ENCODE measurements around the gene PAK4.
A peak's percentile ranks its signal among the peaks of the same experiment; 100 is the strongest.

PAK4 gene

DNA sequence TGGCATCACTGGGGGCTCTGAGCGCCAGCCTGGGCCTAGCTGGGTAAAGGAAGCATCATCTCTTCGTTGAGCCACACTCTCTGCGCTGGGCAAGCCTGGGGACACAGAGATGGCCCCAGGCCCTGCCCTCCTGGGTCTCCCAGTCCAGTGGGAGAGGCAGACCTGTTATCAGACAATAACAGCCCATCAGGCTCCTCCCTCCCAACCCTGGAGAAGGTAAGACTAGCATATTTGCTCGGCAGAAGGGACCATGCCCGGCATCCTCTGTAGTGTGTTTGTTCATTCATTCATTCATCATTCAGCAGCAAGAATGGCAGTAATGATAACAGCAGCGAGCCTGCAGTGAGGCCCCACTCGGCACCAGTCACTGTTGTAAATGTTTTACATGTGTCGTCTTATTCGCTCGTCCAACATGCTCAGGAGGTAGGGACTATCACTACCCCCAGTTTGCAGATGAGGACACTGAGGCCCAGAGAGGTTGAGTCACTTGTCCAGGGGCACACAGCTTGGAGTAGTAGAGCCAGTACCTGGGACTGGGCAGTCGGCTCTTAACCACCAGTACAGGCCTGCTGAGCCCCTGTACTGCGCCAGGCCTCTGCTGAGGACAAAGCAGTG lies 33.2 kb downstream of the PAK4 start:
- no peak for DNase-seq (ENCODE audit: low read depth, low spot score)
- no peak overlapping the region for H3K27ac ChIP-seq

DNA sequence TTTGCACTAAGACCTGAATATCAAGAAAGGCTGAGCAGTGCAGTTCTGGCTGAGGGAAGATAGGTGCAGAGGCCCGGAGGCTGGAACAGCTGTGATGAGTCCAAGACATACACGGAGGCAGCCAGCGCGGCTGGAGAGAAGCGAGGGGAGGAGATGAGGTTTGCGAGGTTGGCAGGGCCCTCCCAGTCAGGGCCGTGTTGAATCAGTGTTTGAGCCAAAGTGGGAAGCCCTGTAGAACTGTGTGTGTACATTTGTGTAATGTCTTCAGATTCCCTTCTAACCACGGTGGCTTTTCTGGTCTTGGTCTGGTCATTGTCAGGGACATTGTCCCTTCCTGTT lies 34.9 kb downstream of the PAK4 start:
- DNase-seq (ENCODE audit: low read depth, low spot score) = peak; percentile 18
- H3K27ac ChIP-seq = peak overlapping the region; percentile 72

DNA sequence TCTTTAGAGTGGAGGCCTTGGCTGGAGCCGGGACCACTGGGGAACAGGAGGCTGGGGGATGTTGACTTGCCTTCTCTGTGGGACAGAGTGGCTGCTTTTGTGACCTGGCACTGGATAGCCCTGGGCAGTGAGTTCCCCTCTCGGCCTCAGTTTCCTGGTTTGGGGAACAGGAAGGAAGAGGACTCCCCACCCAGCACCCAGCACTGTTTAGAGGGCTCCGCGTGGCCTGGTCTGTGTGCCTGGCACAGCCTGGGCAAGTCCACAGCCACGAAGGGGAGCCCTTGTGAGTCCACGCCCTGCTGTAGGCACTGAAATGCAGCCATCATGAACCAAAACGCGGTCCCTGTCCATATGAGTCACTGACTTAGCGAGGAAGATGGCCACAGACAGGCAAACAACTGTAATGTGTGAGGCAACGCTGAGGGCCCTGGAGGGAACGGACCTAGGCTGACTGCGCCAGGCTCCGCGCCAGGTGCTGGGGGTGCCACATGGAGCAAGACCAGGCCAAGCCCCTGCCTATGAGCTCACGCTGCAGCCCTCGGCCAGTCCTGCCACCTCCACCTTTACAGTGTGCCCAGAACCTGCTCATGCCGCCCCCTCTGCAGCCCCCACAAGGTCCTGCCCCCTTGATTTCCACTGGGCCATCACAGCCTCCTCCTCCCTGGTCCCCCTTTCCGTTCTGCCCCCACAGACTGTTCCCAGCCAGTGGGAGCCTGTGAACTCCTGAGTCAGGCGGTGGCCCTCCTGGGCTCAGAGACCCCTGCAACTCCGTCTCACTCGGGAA lies 35.5 kb downstream of the PAK4 start:
- peak; percentile 36 for DNase-seq (ENCODE audit: low read depth, low spot score)
- peak overlapping the region; percentile 72 for H3K27ac ChIP-seq

- DNase-seq (ENCODE audit: low read depth, low spot score) = no peak
- no peak overlapping the region for H3K27ac ChIP-seq
Measured at GRCh38 chr19:39162441-39163043, 37.0 kb downstream of the PAK4 start.

- H3K27ac ChIP-seq = no peak overlapping the region
- no peak for DNase-seq (ENCODE audit: low read depth, low spot score)
Measured at GRCh38 chr19:39163621-39164020, 38.0 kb downstream of the PAK4 start.

- no peak overlapping the region for H3K27ac ChIP-seq
Measured at GRCh38 chr19:39164289-39164688, 38.7 kb downstream of the PAK4 start.

DNA sequence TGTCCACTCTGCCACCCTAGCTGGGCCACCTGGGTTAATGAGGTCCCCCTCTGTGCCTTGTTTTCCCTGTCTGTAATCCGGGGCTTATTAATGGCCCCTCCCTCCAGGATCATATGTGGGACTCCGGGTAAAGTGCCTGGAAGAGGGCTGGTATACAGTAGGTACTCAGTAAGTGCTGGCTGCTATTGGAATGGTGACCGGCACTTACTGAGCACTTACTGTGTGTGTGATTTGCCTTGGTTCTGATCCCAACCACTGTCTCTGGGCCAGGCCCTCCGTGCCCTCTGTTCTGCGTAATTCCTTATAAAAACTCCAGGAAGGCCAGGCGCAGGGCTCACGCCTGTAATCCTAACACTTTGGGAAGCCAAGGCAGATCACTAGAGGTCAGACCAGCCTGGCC lies 40.3 kb downstream of the PAK4 start:
- DNase-seq (ENCODE audit: low read depth, low spot score) = no peak
- H3K27ac ChIP-seq = no peak overlapping the region

More at GRCh38 chr19:39164289-39164688, 38.7 kb downstream of the PAK4 start:
- DNase-seq (ENCODE audit: low read depth, low spot score) = no peak

GRCh38 chr19:39166571-39167391 lies 41.2 kb downstream of the PAK4 start:
- no peak for DNase-seq (ENCODE audit: low read depth, low spot score)
- peak overlapping the region; percentile 31 for H3K27ac ChIP-seq

DNA sequence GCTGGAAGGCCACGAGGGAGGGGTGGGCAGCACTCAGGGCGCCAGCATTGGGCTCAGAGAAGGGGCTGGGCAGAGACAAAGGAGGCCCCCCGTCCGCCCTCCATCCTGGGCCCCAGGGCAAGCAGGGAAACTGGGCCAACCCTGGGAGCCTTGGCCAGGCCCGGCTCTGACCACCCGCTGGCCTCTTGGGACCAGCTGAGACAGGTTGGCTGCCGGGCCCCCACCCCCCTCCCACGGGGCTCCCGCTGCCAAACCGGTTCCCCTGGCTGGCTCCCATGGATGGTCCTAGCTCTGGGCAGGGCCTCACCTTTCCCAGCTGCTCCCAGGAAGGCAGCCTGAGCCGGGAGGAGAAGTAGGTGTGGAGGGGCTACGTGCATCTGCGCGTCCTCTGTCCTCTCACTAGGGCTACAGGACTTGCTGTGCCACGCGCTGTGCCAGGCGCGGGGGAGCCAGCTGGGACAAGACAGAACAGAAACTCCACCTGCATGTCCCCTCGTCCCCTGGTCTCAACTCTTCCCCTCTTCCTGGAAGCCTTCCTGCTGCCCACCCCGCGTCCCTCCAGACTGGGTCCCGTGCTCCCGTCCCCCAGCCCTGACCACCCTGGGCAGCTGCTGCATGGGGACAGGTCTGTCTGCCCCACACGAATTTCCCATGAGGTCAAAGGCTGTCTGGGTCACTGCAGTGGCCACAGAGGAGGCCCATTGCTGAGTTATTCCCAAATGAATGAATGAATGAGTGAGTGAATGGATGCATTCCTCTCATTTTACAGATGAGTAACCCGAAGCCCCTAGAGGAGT lies 42.1 kb downstream of the PAK4 start:
- H3K27ac ChIP-seq = peak overlapping the region; percentile 31
- no peak for DNase-seq (ENCODE audit: low read depth, low spot score)

- no peak for DNase-seq (ENCODE audit: low read depth, low spot score)
- no peak overlapping the region for H3K27ac ChIP-seq
Measured at GRCh38 chr19:39168258-39169142, 42.9 kb downstream of the PAK4 start.

DNA sequence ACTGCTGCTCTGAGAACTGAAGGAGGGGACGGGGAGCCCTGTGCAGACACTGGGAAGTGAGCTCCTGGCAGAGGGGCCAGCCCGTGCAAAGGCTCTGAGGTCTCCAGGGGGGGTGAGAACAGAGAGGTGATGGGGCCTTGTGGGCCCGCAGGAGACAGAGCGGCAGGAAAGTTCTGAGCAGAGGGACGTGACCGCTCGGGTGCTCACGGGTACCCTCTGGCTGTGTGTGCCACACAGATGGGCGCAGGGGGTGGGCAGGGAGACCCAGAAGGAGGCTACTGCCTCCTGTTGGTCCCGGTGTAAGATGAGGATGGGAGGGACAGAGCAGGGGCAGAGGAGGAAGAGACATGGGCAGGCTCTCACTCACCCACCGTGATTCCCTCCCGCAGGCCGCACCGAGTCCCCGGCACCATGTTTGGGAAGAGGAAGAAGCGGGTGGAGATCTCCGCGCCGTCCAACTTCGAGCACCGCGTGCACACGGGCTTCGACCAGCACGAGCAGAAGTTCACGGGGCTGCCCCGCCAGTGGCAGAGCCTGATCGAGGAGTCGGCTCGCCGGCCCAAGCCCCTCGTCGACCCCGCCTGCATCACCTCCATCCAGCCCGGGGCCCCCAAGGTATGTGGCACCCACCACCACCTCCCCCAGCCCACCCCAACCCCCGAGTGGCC lies 43.7 kb downstream of the PAK4 start:
- no peak overlapping the region for H3K27ac ChIP-seq

GRCh38 chr19:39170386-39171231 lies 45.0 kb downstream of the PAK4 start:
- H3K27ac ChIP-seq = no peak overlapping the region
- no peak for DNase-seq (ENCODE audit: low read depth, low spot score)

More for the DNA sequence above, 43.7 kb downstream of the PAK4 start:
- DNase-seq (ENCODE audit: low read depth, low spot score) = no peak

DNA sequence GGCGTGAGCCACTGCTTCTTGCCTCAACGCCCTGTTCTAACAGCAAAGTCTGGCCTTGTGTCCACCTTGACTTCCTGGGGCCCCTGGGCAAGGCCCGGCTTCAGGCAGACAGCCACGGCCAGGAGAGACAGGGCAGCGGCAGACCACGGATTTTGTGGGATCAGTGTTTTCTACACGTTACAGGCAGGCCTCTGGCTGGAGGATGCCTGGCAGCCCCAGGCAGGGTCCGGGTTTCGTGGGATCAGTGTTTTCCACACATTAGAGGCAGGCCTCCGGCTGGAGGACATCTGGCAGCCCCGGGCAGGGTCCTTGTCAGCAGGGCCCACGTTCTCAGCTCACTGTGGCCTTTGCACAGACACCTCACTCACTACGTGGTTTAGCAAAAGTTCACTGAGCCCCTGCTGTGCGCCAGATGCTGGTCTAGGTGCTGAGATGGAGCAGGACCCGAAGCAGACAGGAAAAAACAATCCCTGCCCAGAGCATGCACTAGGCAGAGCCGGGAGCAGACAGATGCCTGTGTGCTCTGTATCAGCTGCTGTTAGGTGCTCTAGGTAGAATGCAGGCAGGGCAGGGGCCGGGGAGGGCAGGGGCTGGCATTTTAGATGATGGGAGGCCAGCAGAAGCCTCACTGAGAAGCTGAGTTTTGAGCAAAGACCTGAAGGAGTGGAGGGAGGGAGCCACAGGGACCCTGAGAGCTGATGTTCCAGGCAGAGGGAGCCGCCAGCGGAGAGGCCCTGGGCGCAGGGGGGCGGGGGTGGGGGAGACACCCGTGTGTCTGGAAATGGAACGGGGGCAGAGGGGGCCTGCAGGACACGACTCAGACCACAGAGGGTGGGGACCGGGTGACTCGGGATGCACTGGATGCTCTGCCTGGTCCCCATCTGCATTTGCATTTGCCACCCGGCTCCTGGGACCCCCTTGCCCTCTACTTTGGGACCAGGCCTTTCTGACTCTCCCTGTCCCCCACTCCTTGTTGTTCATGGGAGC lies 46.2 kb downstream of the PAK4 start:
- no peak for DNase-seq (ENCODE audit: low read depth, low spot score)
- H3K27ac ChIP-seq = no peak overlapping the region

DNA sequence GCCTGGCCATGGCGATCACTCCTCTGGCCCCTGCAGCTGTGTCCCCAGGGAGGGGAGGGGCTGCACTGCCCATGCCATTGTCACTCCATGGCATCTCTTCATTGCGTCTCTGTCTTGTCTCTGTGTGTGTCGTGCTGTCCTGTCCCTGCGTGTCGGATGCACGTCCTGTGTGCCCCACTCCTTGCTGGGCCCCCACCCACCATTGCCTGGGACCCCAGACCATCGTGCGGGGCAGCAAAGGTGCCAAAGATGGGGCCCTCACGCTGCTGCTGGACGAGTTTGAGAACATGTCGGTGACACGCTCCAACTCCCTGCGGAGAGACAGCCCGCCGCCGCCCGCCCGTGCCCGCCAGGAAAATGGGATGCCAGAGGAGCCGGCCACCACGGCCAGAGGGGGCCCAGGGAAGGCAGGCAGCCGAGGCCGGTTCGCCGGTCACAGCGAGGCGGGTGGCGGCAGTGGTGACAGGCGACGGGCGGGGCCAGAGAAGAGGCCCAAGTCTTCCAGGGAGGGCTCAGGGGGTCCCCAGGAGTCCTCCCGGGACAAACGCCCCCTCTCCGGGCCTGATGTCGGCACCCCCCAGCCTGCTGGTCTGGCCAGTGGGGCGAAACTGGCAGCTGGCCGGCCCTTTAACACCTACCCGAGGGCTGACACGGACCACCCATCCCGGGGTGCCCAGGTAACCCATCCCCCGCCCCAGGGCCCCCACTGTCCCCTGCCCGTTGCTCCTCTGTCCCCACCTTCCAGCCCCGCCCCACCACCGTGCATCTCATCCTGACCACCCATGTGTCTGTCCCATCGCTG lies 47.3 kb downstream of the PAK4 start:
- no peak overlapping the region for H3K27ac ChIP-seq
- DNase-seq (ENCODE audit: low read depth, low spot score) = no peak

DNA sequence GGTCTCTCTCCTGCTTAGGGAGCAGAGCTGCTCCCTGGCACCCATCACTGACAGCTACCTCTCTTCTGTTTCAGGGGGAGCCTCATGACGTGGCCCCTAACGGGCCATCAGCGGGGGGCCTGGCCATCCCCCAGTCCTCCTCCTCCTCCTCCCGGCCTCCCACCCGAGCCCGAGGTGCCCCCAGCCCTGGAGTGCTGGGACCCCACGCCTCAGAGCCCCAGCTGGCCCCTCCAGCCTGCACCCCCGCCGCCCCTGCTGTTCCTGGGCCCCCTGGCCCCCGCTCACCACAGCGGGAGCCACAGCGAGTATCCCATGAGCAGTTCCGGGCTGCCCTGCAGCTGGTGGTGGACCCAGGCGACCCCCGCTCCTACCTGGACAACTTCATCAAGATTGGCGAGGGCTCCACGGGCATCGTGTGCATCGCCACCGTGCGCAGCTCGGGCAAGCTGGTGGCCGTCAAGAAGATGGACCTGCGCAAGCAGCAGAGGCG lies 48.0 kb downstream of the PAK4 start:
- DNase-seq (ENCODE audit: low read depth, low spot score) = no peak
- H3K27ac ChIP-seq = no peak overlapping the region

All from epithelial cell of prostate (primary cell).